Measurements from ENCODE around the gene PINLYP.

PINLYP gene

GRCh38 chr19:43562698-43563241 is 12.8 kb upstream of the PINLYP start:
- H3K4me3 ChIP-seq (ENCODE audit: low read length in 2 of 2), result peak overlapping the region in 1 of 2 donors; percentile 37
- peaks cover 6 to 12% of the 10 kb centered on the region in 2 donors for H3K36me3 ChIP-seq (ENCODE audit: control insufficient read depth in 2 of 2, insufficient read depth in 2 of 2, low read length in 2 of 2)
- H3K9ac ChIP-seq (ENCODE audit: low read depth in 1 of 2, low read length in 2 of 2), result no peak overlapping the region
- H3K9me3 ChIP-seq (ENCODE audit: control insufficient read depth in 2 of 2, low read length in 2 of 2), result no peaks in the 10 kb centered on the region
- H3K27me3 ChIP-seq (ENCODE audit: control insufficient read depth in 2 of 2, insufficient read depth in 2 of 2, low read length in 2 of 2), result no peaks in the 10 kb centered on the region
- peaks cover 0 to 6% of the 10 kb centered on the region in 2 donors for H3K4me1 ChIP-seq (ENCODE audit: control insufficient read depth in 2 of 2, insufficient read depth in 2 of 2, low read length in 2 of 2)
- peak overlapping the region; percentile 57 to 80 for H3K27ac ChIP-seq (ENCODE audit: low read depth in 2 of 2, low read length in 2 of 2)

- H3K9ac ChIP-seq (ENCODE audit: low read depth in 1 of 2, low read length in 2 of 2), result no peak overlapping the region
- H3K4me1 ChIP-seq (ENCODE audit: control insufficient read depth in 2 of 2, insufficient read depth in 2 of 2, low read length in 2 of 2), result peaks cover 0 to 6% of the 10 kb centered on the region in 2 donors
- no peaks in the 10 kb centered on the region for H3K9me3 ChIP-seq (ENCODE audit: control insufficient read depth in 2 of 2, low read length in 2 of 2)
- no peak overlapping the region for H3K4me3 ChIP-seq (ENCODE audit: low read length in 2 of 2)
- no peak overlapping the region for H3K27ac ChIP-seq (ENCODE audit: low read depth in 2 of 2, low read length in 2 of 2)
- H3K36me3 ChIP-seq (ENCODE audit: control insufficient read depth in 2 of 2, insufficient read depth in 2 of 2, low read length in 2 of 2), result peaks cover 6 to 12% of the 10 kb centered on the region in 2 donors
- no peaks in the 10 kb centered on the region for H3K27me3 ChIP-seq (ENCODE audit: control insufficient read depth in 2 of 2, insufficient read depth in 2 of 2, low read length in 2 of 2)
Observed at GRCh38 chr19:43563816-43564457, 11.7 kb upstream of the PINLYP start.

GRCh38 chr19:43564800-43565199 is 10.8 kb upstream of the PINLYP start:
- H3K27me3 ChIP-seq (ENCODE audit: control insufficient read depth in 2 of 2, insufficient read depth in 2 of 2, low read length in 2 of 2), result no peaks in the 10 kb centered on the region
- no peak overlapping the region for H3K9ac ChIP-seq (ENCODE audit: low read depth in 1 of 2, low read length in 2 of 2)
- H3K9me3 ChIP-seq (ENCODE audit: control insufficient read depth in 2 of 2, low read length in 2 of 2), result no peaks in the 10 kb centered on the region
- H3K27ac ChIP-seq (ENCODE audit: low read depth in 2 of 2, low read length in 2 of 2), result no peak overlapping the region
- H3K36me3 ChIP-seq (ENCODE audit: control insufficient read depth in 2 of 2, insufficient read depth in 2 of 2, low read length in 2 of 2), result peaks cover 6 to 12% of the 10 kb centered on the region in 2 donors
- peaks cover 0 to 6% of the 10 kb centered on the region in 2 donors for H3K4me1 ChIP-seq (ENCODE audit: control insufficient read depth in 2 of 2, insufficient read depth in 2 of 2, low read length in 2 of 2)
- H3K4me3 ChIP-seq (ENCODE audit: low read length in 2 of 2), result no peak overlapping the region

GRCh38 chr19:43569657-43570056 is 5.9 kb upstream of the PINLYP start:
- Histone ChIP-seq H3K27me3 (ENCODE audit: control insufficient read depth in 2 of 2, insufficient read depth in 2 of 2, low read length in 2 of 2) (no peaks in the 10 kb centered on the region), H3K9me3 (ENCODE audit: control insufficient read depth in 2 of 2, low read length in 2 of 2) (no peaks in the 10 kb centered on the region), H3K36me3 (ENCODE audit: control insufficient read depth in 2 of 2, insufficient read depth in 2 of 2, low read length in 2 of 2) (peaks cover 0 to 3% of the 10 kb centered on the region in 2 donors), H3K4me1 (ENCODE audit: control insufficient read depth in 2 of 2, insufficient read depth in 2 of 2, low read length in 2 of 2) (peaks cover 3 to 4% of the 10 kb centered on the region in 2 donors), H3K4me3 (ENCODE audit: low read length in 2 of 2) (no peak overlapping the region), H3K27ac (ENCODE audit: low read depth in 2 of 2, low read length in 2 of 2) (no peak overlapping the region), H3K9ac (ENCODE audit: low read depth in 1 of 2, low read length in 2 of 2) (no peak overlapping the region)

- Histone ChIP-seq H3K9me3 (ENCODE audit: control insufficient read depth in 2 of 2, low read length in 2 of 2) (no peaks in the 10 kb centered on the region), H3K9ac (ENCODE audit: low read depth in 1 of 2, low read length in 2 of 2) (no peak overlapping the region), H3K27me3 (ENCODE audit: control insufficient read depth in 2 of 2, insufficient read depth in 2 of 2, low read length in 2 of 2) (no peaks in the 10 kb centered on the region), H3K36me3 (ENCODE audit: control insufficient read depth in 2 of 2, insufficient read depth in 2 of 2, low read length in 2 of 2) (peaks cover 0 to 3% of the 10 kb centered on the region in 2 donors), H3K27ac (ENCODE audit: low read depth in 2 of 2, low read length in 2 of 2) (no peak overlapping the region), H3K4me3 (ENCODE audit: low read length in 2 of 2) (no peak overlapping the region), H3K4me1 (ENCODE audit: control insufficient read depth in 2 of 2, insufficient read depth in 2 of 2, low read length in 2 of 2) (peaks cover 7 to 9% of the 10 kb centered on the region in 2 donors)
Observed at GRCh38 chr19:43570174-43570791, 5.3 kb upstream of the PINLYP start.

- no peaks in the 10 kb centered on the region for H3K27me3 ChIP-seq (ENCODE audit: control insufficient read depth in 2 of 2, insufficient read depth in 2 of 2, low read length in 2 of 2)
- no peaks in the 10 kb centered on the region for H3K9me3 ChIP-seq (ENCODE audit: control insufficient read depth in 2 of 2, low read length in 2 of 2)
- H3K4me3 ChIP-seq (ENCODE audit: low read length in 2 of 2), result no peak overlapping the region
- peak overlapping the region in 1 of 2 donors; percentile 11 for H3K9ac ChIP-seq (ENCODE audit: low read depth in 1 of 2, low read length in 2 of 2)
- peaks cover 11 to 14% of the 10 kb centered on the region in 2 donors for H3K4me1 ChIP-seq (ENCODE audit: control insufficient read depth in 2 of 2, insufficient read depth in 2 of 2, low read length in 2 of 2)
- peaks cover 0 to 3% of the 10 kb centered on the region in 2 donors for H3K36me3 ChIP-seq (ENCODE audit: control insufficient read depth in 2 of 2, insufficient read depth in 2 of 2, low read length in 2 of 2)
- no peak overlapping the region for H3K27ac ChIP-seq (ENCODE audit: low read depth in 2 of 2, low read length in 2 of 2)
Observed at GRCh38 chr19:43572171-43572588, 3.4 kb upstream of the PINLYP start.

GRCh38 chr19:43574424-43575155 is 1.0 kb upstream of the PINLYP start:
- Histone ChIP-seq H3K36me3 (ENCODE audit: control insufficient read depth in 2 of 2, insufficient read depth in 2 of 2, low read length in 2 of 2) (peaks cover 0 to 3% of the 10 kb centered on the region in 2 donors), H3K4me1 (ENCODE audit: control insufficient read depth in 2 of 2, insufficient read depth in 2 of 2, low read length in 2 of 2) (peaks cover 11 to 14% of the 10 kb centered on the region in 2 donors), H3K4me3 (ENCODE audit: low read length in 2 of 2) (peak overlapping the region; percentile 77 to 98), H3K27me3 (ENCODE audit: control insufficient read depth in 2 of 2, insufficient read depth in 2 of 2, low read length in 2 of 2) (no peaks in the 10 kb centered on the region), H3K9ac (ENCODE audit: low read depth in 1 of 2, low read length in 2 of 2) (peak overlapping the region; percentile 89 to 98), H3K27ac (ENCODE audit: low read depth in 2 of 2, low read length in 2 of 2) (peak overlapping the region; percentile 63 to 90), H3K9me3 (ENCODE audit: control insufficient read depth in 2 of 2, low read length in 2 of 2) (no peaks in the 10 kb centered on the region)

- Histone ChIP-seq H3K27ac (ENCODE audit: low read depth in 2 of 2, low read length in 2 of 2) (peak overlapping the region; percentile 15 to 23), H3K9ac (ENCODE audit: low read depth in 1 of 2, low read length in 2 of 2) (peak overlapping the region; percentile 18 to 41), H3K4me3 (ENCODE audit: low read length in 2 of 2) (peak overlapping the region; percentile 77 to 98), H3K27me3 (ENCODE audit: control insufficient read depth in 2 of 2, insufficient read depth in 2 of 2, low read length in 2 of 2) (no peaks in the 10 kb centered on the region), H3K4me1 (ENCODE audit: control insufficient read depth in 2 of 2, insufficient read depth in 2 of 2, low read length in 2 of 2) (peaks cover 11 to 14% of the 10 kb centered on the region in 2 donors), H3K9me3 (ENCODE audit: control insufficient read depth in 2 of 2, low read length in 2 of 2) (no peaks in the 10 kb centered on the region), H3K36me3 (ENCODE audit: control insufficient read depth in 2 of 2, insufficient read depth in 2 of 2, low read length in 2 of 2) (no peaks in the 10 kb centered on the region)
Observed at GRCh38 chr19:43575955-43576878, 616 bp downstream of the PINLYP start.

- no peaks in the 10 kb centered on the region for H3K9me3 ChIP-seq (ENCODE audit: control insufficient read depth in 2 of 2, low read length in 2 of 2)
- H3K36me3 ChIP-seq (ENCODE audit: control insufficient read depth in 2 of 2, insufficient read depth in 2 of 2, low read length in 2 of 2), result no peaks in the 10 kb centered on the region
- no peak overlapping the region for H3K9ac ChIP-seq (ENCODE audit: low read depth in 1 of 2, low read length in 2 of 2)
- H3K27me3 ChIP-seq (ENCODE audit: control insufficient read depth in 2 of 2, insufficient read depth in 2 of 2, low read length in 2 of 2), result no peaks in the 10 kb centered on the region
- H3K4me3 ChIP-seq (ENCODE audit: low read length in 2 of 2), result no peak overlapping the region
- H3K4me1 ChIP-seq (ENCODE audit: control insufficient read depth in 2 of 2, insufficient read depth in 2 of 2, low read length in 2 of 2), result peaks cover 11 to 16% of the 10 kb centered on the region in 2 donors
- H3K27ac ChIP-seq (ENCODE audit: low read depth in 2 of 2, low read length in 2 of 2), result no peak overlapping the region
Observed at GRCh38 chr19:43578787-43579186, 3.2 kb downstream of the PINLYP start.

All from mucosa of rectum (tissue), 2 donors.